ENCODE results near the gene IMPACT.

Gene IMPACT, protein sequence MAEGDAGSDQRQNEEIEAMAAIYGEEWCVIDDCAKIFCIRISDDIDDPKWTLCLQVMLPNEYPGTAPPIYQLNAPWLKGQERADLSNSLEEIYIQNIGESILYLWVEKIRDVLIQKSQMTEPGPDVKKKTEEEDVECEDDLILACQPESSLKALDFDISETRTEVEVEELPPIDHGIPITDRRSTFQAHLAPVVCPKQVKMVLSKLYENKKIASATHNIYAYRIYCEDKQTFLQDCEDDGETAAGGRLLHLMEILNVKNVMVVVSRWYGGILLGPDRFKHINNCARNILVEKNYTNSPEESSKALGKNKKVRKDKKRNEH

DNA sequence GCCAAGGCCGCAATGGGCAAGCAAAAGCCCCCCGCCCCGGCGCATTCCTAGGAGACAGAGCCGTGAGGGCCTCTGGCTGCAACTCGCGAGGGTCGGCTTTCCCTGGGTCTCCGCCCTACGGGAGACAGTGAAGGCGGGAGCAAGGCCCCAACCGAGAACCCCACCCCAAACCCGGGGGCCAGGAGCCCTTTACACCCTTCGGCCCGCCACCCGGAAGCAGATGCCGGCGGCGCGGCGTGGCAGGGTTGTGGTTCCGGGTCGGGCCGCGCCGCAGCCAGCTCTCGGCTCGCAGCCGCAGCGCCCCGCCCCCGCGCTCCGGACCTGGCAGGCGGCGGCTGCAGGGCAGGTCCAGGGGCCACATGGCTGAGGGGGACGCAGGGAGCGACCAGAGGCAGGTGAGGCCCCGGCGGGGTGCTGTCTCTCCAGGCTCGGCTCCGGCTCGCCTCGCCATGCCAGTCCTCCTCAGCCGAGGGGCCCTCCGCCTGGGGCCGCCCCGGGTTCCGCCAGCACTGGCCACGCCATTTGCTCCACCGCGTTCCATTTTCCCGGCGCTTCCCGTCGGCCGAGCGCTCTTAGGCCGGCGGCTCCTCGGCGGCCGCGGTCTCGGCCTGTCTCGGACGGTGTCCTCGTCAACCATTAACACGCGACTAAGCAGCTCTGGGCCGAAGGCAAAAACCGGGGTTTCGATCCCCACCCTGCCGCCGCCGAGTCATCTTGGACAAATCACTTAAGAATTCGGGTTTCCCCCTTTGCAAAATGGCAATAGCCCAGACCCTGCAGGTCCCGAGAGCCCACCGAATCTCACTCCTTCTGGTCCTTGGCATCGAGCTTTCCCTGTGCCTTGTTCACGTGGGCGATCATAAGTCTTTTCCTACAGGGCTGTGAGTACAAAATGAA is at the start of gene IMPACT:
Gene IMPACT, plus strand, starts transcription at position 273 of the 897 bp plus-strand sequence. Its CDS starts 87 bp downstream, at position 360.
- peak; percentile 37 to 75 (median 52) for DNase-seq (ENCODE audit: low read depth in 2 of 3, low spot score in 1 of 3)

DNA sequence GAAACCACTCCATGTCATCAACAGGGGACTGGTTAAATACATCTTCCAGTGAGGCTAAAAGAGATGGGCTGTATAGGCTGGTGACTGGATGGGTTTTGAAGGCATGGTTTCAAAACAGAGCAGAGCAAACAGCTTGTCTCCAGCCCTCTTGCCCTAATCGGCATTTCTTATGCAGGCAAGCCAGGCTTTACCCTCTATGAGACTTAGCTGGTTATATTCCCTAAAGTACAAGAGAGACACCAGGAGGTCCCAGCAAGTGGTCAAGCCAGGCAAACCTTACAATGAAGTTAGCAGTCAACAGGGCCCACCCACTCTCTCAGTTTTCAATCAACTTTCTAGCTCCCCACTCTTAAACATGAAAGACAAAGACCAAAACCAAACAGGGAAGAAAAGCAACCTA is 47.9 kb upstream of the IMPACT start:
- DNase-seq (ENCODE audit: low read depth in 2 of 3, low spot score in 1 of 3): no peak

DNA sequence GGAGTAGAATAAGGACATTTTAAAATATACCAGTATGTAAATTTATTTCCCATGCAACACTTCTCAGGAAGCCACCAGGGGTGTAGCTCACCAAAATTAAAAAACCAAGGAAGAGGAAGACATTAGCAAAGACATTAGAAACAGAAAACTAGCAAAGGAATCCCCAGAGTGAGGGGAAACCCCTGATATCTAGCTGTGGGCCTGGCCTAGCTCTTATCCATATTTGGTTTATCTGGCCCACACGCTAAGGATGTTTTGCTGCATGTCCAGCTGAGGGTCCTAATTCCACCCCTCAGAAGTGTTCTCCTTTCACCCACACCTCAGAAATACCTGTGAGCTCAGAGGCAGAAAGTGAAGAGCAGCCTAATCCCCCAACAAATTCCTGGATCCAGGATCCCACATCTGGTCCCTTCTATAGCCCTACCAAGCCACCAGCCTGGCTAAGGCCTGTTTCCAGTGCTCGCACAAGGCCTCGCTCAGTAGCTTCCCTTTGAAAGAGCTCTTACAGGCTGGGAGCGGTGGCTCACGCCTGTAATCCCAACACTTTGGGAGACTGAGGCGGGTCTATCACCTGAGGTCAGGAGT is 46.2 kb upstream of the IMPACT start:
- DNase-seq (ENCODE audit: low read depth in 2 of 3, low spot score in 1 of 3): no peak

DNA sequence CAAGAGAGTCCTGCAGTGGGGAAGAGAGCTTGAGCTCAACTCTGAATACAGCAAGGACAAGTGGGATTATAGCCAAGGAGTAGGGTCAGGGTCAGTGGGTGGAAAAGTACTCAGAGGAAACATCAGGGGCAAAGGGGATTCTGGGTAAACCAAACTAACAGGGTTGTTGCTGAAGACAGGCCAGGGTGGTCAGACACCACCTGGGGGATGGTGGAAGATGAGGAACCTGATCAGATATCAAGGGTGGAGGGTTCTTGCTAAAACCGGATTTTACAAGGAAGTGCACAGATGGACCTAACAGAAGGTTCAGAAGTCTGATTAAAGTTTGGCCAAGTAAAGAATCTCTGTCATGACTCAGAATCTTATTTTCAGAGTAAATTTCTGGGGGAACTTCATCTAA is 45.3 kb upstream of the IMPACT start:
- DNase-seq (ENCODE audit: low read depth in 2 of 3, low spot score in 1 of 3): no peak

DNA sequence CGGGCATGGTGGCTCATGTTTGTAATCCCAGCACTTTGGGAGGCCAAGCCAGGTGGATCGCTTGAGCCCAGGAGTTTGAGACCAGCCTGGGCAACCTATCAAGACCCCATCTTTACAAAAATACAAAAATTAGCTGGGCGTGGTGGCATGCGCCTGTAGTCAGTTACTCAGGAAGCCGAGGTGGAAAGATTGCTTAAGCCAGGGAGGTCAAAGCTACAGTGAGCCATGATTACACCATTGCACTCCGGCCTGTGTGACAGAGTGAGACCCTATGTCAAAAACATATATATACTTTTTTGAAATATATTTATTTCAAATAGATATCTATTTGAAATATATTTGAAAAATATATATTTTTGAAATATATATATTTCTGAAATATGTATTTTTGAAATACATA is 39.8 kb upstream of the IMPACT start:
- no peak for DNase-seq (ENCODE audit: low read depth in 2 of 3, low spot score in 1 of 3)

DNA sequence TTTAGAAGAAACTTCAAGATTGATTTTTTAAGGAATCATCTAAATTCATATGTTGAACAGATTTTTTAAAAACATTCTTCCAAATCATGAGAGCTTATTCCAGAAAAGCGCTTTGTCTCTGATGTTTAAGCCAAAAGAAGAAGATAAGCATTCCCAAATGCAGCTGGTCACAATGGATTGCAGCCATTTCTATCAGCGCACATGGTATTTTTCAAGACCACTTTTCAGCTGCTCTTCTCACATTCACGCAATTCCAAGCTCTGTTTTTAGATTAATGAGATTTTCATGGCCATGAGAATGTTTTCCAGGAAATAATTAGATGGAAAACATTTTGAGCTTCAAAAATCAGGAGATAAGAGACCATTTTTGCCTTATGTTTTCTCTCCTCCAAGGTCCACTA is 37.5 kb upstream of the IMPACT start:
- no peak for DNase-seq (ENCODE audit: low read depth in 2 of 3, low spot score in 1 of 3)

DNA sequence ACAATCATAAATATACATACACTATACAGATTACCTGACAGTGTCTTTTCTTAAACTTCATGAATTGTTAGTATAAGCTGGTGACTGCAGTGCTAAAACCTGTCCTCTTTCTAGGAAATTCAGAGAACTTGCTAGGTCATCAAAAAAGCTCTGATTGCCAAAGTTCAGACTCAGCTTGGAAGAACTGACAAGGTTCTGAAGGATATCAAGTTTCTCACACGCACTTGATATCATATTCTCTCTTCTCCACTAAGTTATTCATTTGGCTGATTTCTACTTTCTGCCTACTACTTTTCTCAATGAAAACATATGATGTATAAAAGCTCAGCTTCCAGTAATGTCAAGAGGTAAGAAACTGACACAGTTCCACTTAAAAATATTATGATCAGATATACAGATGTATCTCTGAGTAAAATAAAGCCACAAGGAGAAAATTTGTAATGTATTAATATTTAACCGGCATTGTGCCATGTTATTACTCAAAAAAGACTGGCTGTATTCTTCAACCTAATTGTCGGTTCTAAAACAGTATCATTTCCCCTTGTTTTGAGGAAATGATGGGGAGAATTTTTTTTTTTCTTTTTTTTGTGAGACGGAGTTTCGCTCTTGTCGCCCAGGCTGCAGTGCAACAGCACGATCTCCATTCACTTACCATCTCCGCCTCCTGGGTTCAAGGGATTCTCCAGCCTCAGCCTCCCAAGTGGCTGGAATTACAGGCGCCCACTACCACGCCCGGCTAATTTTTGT is 31.2 kb upstream of the IMPACT start:
- no peak for DNase-seq (ENCODE audit: low read depth in 2 of 3, low spot score in 1 of 3)

DNA sequence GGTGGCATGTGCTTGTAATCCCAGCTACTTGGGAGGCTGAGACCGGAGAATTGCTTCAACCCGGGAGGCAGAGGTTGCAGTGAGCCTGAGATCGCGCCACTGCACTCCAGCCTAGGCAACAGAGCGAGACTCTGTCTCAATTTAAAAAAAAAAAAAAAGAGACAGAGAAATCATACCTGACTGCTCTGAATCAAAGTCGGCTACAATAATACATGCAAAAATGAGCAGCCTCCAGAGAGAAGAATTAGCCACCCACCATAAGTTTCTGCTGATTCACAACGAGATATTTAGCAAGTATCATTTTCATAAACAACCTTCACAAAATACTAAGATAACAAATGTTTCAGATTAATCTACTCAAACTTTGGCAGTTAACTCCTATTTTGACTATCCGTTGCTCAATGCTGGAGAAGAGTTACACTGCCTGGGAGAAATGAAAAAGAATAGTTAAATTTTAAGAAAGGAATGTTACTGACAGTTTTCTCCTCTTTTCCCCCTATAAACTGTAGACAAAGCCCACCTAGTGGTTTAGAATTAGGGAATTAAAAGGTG is 30.3 kb upstream of the IMPACT start:
- DNase-seq (ENCODE audit: low read depth in 2 of 3, low spot score in 1 of 3): no peak

DNA sequence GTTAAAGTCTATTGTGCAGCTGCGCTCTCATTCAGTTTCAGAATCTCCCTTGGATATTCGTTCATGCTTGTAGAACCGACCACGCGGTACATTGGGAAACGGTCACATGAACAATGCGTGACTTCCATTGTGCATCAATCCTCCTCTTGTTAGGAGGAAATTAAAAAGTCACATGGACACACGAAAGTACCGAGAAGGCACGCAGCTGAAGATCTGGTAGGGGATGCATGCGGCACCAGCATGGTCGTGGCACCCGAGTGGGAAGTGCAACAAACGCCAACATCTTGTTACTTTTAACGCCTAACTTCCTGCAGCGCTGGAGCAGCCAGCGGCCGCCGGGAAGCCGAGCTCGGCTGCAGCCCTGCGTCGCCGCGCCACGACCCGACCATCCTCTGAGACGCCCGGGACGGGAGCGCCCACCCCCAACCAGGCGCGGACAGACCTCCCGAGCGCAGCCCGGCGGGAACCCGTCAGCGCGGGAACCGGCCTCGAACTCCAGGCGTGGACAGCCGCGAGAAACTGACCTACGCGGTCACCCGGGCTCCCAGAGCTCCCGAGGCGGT is 29.3 kb upstream of the IMPACT start:
- DNase-seq (ENCODE audit: low read depth in 2 of 3, low spot score in 1 of 3): peak in 1 of 3 donors; percentile 20

DNA sequence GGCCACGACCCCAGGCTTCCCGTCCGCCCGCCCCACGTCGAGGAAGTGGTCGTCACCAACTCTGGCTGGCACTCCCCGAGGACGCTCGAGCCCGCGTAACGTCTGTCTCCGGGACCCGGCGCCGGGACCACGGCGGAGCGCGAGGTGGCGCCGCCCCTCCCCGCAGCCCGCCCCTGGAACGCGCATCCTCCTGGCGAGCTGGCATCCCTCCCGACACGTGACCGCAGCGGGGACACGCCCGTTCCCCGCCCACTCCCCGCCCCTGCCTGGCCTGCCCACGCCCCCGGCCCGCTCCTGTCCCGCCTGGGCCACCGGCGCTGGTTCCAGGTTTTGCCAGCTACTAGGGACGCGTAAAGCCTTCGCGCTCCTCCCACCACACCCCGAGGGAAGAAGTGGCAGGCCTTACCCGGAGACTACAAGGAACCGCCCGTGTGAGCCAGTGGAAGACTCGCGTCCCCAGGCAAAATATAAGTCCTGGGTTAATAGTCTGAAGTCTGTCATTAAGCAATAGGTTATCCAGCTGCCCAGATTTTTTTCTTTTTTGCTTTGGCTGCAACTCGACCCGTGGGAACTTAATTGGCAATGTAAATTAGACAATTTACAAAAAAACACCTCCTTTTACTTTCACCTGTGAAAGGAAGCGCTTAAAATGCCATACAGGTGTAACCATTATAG is 28.6 kb upstream of the IMPACT start, which contains the start of gene OSBPL1A:
Gene OSBPL1A, minus strand, starts transcription at position 131 of the 675 bp plus-strand sequence. CDS start 20,291 bp downstream, outside the sequence.
- DNase-seq (ENCODE audit: low read depth in 2 of 3, low spot score in 1 of 3): peak; percentile 57 to 74 (median 67)

DNA sequence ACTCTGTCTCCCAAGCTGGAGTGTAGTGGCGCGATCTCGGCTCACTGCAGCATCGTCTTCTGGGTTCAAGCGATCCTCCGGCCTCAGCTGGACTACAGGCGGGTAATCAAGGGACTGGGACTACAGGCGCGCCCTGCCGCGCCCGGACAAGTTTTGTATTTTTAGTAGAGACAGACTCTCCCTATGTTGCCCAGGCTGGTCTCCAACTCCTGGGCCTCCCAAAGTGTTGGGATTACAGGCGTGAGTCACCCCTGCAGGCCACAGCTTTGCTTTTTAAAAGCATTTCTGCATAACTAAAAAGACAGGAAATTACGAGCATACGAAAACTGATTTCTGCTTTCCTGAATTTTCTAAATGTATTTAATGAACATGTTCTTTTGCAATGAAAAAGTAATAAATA is 27.9 kb upstream of the IMPACT start:
- DNase-seq (ENCODE audit: low read depth in 2 of 3, low spot score in 1 of 3): no peak

DNA sequence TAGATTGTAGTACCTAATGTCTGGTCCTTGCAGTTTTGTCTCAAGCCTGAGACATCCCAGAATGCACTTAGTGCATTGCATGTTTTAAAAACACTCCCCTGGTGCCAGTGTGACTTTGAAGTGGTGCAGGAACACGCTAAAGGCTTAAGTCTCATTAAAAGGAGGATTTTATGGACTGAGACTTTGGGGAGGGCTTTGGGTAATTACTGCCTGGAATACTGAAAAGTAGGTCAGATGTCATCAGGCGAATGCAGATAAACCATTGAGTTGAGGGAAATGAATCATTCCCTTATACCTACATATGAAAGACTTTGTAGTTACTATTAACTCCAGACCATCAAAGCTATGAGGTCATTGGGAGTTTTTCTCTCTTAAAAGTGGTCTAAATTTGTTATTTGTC is 25.9 kb upstream of the IMPACT start:
- DNase-seq (ENCODE audit: low read depth in 2 of 3, low spot score in 1 of 3): no peak

DNA sequence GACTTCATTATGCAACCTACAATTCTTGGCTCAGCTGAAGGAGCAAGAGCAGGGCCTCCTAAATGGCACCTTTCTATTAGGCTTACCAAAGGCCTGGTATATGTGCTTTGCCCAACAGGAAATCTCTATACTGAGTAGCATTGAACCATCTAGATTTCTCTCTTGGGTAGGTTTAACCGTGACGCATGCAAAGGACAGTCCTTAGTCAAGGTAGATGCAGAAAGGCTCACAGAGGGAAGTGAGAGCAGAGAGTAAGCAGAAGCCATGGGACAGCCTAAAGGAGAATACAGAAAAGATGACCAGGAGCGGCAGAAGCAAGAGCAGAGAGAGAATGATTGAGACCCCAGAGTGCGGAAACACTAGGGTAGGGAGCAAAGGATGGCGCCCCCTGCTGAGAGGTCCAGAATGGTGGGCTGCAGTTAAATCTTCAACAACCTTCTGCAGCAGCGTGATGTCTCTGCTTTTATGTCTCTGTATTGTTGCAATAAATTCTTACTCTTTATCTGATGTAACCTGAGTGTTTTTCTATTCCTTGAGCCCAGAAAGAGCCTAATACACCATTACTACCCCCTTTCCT is 24.2 kb upstream of the IMPACT start:
- no peak for DNase-seq (ENCODE audit: low read depth in 2 of 3, low spot score in 1 of 3)

DNA sequence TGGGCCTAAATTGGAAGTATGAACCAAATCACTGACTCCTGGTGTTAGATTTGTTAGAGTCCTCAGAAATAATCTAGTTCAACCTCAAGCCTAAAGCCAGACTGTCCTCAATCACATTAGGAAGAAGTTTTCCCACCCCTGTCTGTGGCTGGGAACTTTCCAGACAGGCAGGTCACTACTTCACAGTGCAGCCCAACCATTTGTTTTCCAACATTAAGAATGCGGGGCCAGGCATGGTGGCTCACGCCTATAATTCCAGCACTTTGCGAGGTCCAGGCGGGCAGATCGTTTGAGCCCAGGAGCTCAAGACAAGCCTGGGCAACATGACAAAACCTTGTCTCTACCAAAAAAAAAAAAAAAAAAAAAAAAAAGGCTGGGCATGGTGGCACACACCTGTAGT is 23.4 kb upstream of the IMPACT start:
- DNase-seq (ENCODE audit: low read depth in 2 of 3, low spot score in 1 of 3): no peak

DNA sequence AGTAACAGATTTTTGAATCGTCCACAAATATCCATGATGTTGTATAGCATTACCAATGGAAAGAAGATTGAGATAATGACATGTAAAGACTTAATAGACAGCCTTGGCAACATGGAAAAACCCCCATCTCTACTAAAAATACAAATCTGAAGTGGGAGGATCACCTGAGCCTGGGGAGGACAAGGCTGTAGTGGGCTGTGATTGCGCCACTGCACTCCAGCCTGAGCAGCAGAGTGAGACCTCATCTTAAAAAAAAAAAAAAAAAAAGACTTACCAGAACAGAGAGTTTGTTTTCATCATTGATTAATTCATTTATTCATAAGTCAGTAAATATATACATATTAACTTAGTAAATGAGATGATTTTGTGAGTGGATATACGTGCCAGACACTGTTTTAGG is 21.9 kb upstream of the IMPACT start:
- DNase-seq (ENCODE audit: low read depth in 2 of 3, low spot score in 1 of 3): no peak

DNA sequence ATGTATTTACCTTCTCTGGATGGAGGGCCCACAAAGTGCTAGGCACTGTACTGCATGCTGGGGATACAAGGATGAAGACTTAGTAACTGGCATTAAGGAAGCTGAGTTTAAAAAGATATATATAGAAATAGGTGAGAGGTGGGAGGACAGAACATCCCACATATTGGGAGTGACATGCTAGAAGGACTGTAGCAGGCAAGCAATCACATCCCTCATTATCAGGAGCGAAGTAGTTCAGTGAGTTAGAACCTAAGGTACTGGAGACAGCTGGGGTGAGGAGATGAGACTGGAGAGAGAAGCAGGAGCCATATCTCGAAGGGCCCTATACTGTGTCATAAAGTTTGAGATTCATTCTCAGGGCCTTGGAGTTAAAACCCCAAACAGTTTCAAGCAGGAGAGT is 18.0 kb upstream of the IMPACT start:
- no peak for DNase-seq (ENCODE audit: low read depth in 2 of 3, low spot score in 1 of 3)

DNA sequence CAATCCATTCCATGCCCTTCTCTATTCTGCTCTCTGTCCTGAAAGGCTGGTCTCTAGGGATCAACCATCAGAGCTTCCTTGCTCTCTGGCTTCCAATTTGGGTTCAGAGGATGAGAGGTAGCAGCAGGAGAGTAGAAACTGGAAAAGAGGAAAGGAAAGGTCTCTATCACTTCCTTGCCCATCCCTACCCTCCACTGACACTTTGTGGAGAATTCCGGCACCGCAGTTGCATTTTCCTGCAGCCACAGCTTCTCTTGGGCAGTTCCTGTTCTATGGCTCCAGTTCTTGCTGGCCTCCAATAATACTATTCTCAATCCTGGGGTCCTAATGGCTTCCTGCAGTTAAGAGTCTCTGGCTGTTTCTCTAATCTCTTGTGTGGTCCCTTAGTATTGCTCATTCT is 13.3 kb upstream of the IMPACT start:
- no peak for DNase-seq (ENCODE audit: low read depth in 2 of 3, low spot score in 1 of 3)

DNA sequence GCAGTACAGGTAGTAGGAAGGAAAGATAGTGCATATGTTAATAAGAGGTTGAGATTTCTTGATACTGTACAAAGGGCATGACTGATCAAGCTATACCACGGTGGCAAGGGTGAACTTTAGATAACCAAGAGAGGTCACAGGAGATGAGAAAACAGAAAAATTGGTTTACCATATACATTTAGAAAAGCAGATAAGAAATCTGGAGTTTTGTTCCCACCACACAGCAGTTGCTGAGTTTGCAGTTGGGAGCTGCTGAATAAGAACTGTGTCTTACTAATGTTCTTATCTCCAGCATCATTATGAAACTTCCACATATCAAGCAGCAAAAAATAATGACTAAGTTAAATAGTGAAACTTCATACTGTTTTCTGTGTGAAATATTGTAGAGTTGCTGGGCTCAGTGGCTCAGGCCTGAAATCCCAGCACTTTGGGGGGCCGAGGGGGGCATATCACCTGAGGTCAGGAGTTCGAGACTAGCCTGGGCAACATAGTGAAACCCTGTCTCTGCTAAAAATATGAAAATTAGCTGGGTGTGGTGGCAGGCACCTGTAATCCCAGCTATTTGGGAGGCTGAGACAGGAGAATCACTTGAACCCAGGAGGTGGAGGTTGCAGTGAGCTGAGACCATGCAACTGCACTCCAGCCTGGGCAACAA is 12.0 kb upstream of the IMPACT start:
- peak in 2 of 3 donors; percentile 15 to 27 for DNase-seq (ENCODE audit: low read depth in 2 of 3, low spot score in 1 of 3)

DNA sequence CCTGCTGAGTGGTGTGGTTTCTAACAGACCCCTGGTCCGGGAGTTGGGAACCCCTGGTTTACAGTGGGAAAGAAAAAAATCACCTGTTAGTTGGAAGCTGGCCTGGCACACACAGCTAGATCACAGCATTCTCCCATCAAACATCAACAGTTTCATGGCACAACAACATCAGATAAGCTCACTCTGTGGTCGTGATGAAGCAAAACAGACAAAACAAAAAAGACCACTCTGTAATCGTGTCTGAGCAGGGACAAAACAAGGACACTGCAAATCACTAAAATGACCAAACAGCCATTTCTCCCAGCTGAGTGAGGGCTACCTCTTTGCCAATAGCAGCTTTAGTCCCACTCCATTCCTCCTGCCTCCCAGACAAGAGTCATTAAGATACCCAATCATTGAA is 9.0 kb upstream of the IMPACT start:
- DNase-seq (ENCODE audit: low read depth in 2 of 3, low spot score in 1 of 3): no peak
